Activated CD4-positive, alpha-beta T cell treated with anti-CD3 and anti-CD28 coated beads, Interleukin-2, Interleukin-6, amounts not matched to agents 100 ng/mL and 50 ng/mL, durations not matched to agents 16 hours and 8 hours (primary cell): ENCODE measurements around the gene DOCK10.

Experiments used
- DNase-seq: peaks from one replicate; pipeline ENCODE4 v3.0.0-alpha.2; 2020

DOCK10 gene

GRCh38 chr2:224869601-224870233 lies 172.6 kb downstream of the DOCK10 start:
- DNase-seq = no peak

DNA sequence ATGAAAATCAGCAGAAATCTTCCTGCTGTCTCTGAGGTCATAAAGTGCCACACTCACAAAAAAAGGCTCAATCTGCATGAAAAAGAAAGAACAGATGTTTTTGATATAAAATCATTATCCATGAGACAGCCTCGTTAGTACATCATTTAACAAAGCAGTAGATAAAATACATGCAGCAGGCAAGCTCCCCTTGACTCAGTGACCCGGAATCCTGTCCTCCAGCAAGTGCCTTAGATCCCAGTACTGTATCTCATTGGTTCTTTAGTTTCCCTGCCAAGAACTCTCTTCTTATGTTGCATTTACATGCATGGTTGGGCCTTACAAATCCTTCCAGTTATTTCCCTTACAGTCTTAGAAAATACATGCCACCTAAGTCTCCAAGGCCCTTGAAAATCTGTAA lies 177.3 kb downstream of the DOCK10 start:
- no peak for DNase-seq

DNA sequence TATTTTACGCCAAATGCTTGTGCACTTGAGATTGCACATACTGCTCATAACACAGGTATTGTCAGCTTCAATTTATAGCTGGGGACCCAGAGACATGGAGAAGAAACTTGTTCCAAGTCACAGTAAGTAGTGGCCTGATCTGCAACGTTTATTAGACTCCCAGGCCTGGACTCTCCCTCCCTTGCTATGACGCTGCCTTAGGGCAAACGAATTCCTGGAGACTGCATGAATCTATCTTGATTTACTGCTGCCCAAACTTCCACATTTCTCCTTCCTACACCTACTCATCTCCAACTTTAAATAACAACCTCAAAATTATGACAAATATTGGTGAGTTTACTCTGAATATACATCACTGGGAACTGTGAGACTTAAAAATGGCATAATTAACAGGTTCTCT lies 181.0 kb downstream of the DOCK10 start:
- no peak for DNase-seq

- no peak for DNase-seq
These were observed 181.5 kb downstream of the DOCK10 start for GRCh38 chr2:224860786-224861185.

DNA sequence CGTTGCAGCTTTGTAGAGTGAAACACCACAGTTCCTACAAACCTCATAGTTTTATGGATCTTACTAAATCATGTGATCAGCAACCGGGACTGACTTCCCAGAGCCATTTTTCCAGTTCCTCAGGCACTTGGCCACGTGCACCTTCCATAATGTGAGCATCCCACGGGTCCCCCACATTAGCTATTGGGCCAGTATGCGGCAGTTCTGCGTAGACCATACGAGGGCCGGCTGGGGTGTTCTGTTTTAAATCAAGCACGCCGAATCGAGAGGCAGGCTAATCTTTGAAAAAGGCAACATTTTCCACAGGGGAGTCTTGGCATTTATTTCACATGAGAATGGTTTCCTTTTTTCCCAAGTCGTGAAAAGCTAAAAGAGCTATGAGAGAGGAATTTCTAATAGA lies 190.5 kb downstream of the DOCK10 start:
- DNase-seq = no peak

DNA sequence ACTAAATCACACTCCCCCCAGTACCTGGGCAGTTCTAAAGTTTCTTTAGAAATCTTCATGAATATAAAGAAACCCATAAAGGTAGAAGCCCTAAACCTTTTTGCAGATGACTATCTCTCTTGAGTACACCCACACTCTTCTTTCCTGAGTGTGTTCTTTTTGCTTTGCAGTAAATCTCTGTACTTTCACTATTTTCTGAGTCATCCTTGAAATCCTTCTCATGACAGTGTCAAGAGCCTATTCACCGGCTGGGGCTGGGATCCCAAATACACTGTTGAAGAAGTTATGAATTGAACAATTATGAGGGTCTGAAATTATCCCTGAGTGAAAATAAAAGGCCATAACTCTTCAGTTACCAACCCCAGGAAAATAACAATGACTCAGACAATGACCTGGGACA lies 192.2 kb downstream of the DOCK10 start:
- peak; percentile 15 for DNase-seq

DNA sequence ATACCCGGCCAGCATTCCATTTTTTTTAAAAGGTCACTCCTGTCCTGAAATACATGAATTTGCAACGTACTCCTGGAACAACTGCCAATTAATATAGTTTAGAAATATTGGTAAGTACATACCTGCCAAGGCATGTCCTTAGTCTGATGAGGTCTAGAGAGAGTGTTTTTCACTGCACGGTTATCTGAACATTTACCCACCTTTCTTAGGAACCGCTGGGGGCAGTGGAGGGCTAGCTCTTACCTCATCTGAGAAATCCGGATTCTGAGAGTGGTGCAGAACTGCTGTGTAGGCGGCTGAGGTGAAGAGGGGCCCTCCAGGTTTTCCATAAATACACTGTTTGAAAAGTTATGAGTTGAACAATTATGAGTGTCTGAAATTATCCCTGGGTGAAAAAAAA lies 193.0 kb downstream of the DOCK10 start:
- DNase-seq = no peak

DNA sequence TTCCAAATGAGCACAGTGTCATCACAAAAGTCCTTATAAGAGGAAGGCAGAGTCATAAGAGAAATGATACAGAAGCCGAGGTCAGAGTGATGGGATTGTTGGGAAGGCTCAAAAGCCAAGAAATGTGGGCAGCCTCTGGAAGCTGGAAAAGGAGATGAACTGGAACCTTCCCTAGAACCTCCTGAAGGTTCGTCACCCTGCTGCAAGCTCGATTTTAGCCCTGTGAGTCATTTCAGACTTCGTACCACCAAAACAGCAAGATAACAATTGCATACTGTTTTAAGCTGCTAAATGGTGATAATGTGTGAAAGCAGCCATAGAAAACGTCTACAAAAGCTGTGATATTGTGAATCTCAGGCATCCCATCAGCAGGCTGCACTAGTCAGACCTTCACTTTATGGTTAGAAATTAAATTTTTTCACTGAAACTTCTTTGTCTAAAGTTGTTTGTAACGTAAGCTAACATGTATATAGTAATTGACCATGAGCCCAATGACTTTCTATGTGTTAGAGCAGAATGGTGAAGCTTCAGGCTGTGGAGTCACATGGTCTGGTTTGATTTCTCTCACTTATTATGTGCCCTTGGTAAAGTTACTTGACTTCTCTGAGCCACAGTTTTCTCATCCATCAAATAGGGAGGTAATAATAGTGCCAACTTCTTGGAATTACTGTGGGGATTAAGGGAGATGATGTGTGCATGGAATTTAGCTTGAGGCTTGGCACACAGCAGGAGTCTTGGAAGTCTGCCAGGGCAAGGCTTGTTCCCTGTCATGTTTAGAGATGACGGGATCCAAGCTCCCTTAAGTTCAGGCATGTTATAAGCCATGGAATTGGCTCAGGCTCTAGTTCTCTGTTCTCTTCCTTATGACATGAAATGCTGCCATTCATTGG lies 194.1 kb downstream of the DOCK10 start:
- DNase-seq = no peak

- DNase-seq = no peak
These were observed 194.9 kb downstream of the DOCK10 start for GRCh38 chr2:224847381-224847780.

- no peak for DNase-seq
These were observed 195.6 kb downstream of the DOCK10 start for GRCh38 chr2:224846686-224847085.

GRCh38 chr2:224846161-224846560 lies 196.1 kb downstream of the DOCK10 start:
- DNase-seq = no peak

DNA sequence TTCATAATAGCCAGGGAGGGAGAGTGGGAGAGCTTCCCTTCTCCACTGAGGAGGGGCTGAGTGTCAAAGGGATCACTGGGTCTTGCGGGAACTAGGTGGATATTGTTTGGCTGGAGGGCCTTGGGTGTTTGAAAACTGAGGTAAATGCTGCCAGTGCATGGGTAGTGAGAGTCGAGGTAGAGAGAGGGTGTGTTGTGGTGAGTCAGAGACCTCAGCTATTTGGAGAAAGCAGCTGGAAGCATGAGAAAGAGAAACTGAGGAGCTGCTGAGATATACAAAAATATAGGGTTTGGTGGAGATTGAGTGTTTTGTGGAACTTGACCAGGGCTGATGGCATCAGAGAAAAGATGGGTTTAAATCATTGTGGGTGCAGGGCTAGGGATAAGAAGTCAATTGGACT lies 199.1 kb downstream of the DOCK10 start:
- DNase-seq = no peak

- no peak for DNase-seq
These were observed 200.4 kb downstream of the DOCK10 start for GRCh38 chr2:224841910-224842309.

DNA sequence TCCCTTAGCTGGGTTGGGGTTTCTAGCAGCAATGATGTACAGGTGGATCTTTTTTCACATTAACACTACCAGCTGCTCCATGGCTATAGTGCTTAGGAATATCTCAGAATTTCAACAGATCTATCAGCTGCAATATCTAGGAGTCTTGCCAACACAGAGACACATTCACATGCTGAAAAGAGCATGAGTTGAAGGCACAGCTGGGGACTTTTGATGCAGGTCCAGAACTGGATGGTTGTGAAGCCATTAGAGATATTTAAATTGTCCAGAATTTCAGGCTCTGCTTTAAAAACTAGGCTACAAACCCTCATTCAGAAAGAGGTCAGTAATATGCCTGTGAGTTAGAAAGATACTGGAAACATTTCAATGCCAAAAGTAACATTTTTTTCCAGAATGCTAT lies 203.9 kb downstream of the DOCK10 start:
- no peak for DNase-seq

DNA sequence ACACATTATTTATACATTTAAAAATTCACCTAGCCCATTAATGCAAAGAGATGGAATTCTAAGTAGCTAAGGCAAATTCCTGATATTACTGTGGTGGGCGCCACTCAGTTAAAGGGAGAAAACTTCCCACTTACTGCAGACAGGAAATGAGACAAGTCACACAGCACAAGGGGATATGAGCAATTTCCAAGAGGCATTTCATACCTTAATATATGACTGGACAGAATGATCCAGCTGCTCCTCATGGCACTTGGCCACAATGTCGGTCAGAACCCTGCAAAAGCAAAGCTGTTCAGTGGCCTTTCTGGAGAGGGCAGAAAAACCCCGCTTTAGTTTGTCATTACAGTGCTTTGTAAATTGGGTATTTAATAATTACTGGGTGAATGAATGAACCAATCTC lies 204.7 kb downstream of the DOCK10 start:
- DNase-seq = peak; percentile 5

GRCh38 chr2:224837066-224837465 lies 205.2 kb downstream of the DOCK10 start:
- no peak for DNase-seq

DNA sequence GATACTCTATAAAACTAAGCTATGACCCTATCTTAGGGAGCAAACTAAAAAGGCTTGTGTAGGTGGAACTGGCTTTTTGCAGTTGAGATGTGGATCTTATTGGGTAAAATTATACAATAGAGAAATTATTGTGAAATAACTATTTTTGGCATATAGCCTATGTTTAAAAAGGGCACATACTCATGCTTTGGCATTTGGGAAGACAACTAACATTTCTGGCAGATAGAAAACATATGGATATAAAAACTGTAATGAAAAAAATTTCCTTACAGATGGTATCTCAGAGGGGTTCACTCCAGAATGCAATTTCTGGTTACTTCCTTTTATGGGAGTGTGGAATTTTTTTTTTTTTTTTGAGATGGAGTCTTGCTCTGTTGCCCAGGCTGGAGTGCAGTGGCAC lies 206.0 kb downstream of the DOCK10 start:
- no peak for DNase-seq

DNA sequence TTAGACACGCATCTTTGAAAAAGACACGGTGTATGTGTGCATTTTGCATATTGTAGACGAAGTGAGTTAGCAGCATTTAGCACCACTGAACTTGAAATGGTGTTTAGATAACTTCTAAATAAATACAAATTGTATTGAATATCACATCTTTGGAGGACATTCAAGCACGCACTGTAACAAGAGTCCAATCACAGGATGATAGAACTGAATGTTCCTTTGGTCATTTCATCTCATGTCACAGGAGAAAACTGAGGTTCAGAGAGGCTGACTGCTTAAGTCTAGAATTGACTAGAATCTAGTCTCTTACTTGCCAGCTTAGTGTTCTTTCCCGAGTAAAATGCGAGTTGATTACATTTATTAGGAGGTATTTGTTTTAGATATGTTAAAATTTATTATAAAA lies 206.9 kb downstream of the DOCK10 start:
- DNase-seq = no peak

- DNase-seq = no peak
These were observed 208.3 kb downstream of the DOCK10 start for GRCh38 chr2:224833986-224834385.

- DNase-seq = no peak
These were observed 210.1 kb downstream of the DOCK10 start for GRCh38 chr2:224832207-224832606.

DNA sequence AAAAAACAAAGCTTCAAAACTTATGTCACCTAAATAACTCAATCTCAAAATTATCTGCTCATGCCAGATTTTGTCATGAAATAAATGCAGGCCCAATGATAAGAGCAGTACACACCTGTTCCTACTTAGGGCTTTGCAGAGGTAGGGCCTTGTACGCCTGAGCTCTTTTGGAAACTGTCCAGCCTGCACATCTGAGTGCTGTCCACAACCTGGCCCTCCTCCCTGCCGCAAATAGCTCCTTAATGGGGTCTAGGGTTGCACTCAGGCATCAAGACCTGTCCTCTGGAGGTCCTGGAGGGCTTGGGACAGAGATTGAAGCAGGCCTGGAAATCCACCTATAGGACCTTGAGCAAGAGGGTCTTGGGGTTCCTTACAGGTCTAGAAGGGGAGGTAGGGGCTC lies 210.7 kb downstream of the DOCK10 start:
- DNase-seq = no peak

- no peak for DNase-seq
These were observed 221.8 kb downstream of the DOCK10 start for GRCh38 chr2:224820283-224820991.

DNA sequence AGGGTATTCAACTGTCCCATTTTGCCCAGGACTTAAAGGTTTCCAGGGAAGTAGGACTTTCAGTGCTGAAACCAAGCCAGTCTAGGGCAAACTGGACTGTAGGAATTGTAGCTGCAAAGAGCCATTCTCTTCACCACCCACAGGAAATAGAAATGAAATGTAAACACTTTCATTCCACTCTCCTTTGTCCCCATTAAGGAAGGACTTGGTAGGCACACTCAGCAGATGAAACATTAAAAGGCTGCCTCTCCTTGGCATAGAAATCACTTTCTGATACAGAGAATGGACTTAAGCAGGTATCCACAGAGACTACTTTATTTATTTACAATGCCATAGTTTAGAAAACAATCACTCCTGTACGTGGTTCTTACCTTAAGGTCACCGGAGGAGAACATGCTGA lies 223.2 kb downstream of the DOCK10 start:
- no peak for DNase-seq

DNA sequence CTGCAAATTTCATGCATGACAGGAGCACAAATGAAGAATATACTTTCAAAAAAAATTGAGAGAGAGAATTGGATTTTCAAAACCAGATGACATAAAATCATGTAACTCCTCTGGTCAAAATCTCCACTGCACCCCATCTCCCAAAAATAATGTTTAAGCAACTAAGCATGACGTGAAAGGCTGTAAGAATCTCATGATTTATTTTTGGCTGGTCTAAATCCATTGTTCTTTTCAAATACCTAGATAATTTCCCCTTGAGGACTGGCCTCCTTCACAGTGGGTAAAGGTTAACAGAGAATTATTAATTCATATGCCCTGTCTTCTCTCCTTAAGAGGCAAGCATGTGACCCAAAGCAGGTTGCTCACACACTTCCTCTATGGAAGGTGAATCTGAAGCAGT lies 224.6 kb downstream of the DOCK10 start:
- no peak for DNase-seq
